Measurements from ENCODE around the gene PRR20G.
"Not testable (repeated sequence)": the region's sequence is repeated elsewhere in the genome, so short reads cannot be mapped to it uniquely, and the experiment has no call there.

Gene PRR20G

GRCh38 chr3:127299276-127299675 lies 11.4 kb upstream of the PRR20G start:
- DNase-seq (ENCODE audit: low read depth in 2 of 2): no peak

- no peak for DNase-seq (ENCODE audit: low read depth in 2 of 2)
Measured at GRCh38 chr3:127296959-127297358, 9.1 kb upstream of the PRR20G start.

GRCh38 chr3:127296166-127296565 lies 8.3 kb upstream of the PRR20G start:
- no peak for DNase-seq (ENCODE audit: low read depth in 2 of 2)

GRCh38 chr3:127293650-127294049 lies 5.8 kb upstream of the PRR20G start:
- DNase-seq (ENCODE audit: low read depth in 2 of 2): not testable (repeated sequence)

- DNase-seq (ENCODE audit: low read depth in 2 of 2): no peak
Measured at GRCh38 chr3:127291611-127292010, 3.8 kb upstream of the PRR20G start.

- no peak for DNase-seq (ENCODE audit: low read depth in 2 of 2)
Measured at GRCh38 chr3:127291114-127291513, 3.3 kb upstream of the PRR20G start.

GRCh38 chr3:127289706-127290575 lies 2.1 kb upstream of the PRR20G start:
- no peak for DNase-seq (ENCODE audit: low read depth in 2 of 2)

- DNase-seq (ENCODE audit: low read depth in 2 of 2): no peak
Measured at GRCh38 chr3:127288921-127289705, 1.3 kb upstream of the PRR20G start.

GRCh38 chr3:127288343-127288742 lies 497 bp upstream of the PRR20G start:
- no peak for DNase-seq (ENCODE audit: low read depth in 2 of 2)

GRCh38 chr3:127286571-127287140 lies 1.2 kb downstream of the PRR20G start:
- no peak for DNase-seq (ENCODE audit: low read depth in 2 of 2)

- no peak for DNase-seq (ENCODE audit: low read depth in 2 of 2)
Measured at GRCh38 chr3:127284258-127284657, 3.6 kb downstream of the PRR20G start.

GRCh38 chr3:127277561-127277960 lies 10.3 kb downstream of the PRR20G start:
- DNase-seq (ENCODE audit: low read depth in 2 of 2): no peak

GRCh38 chr3:127276995-127277394 lies 10.9 kb downstream of the PRR20G start:
- DNase-seq (ENCODE audit: low read depth in 2 of 2): no peak

GRCh38 chr3:127276396-127276795 lies 11.4 kb downstream of the PRR20G start:
- DNase-seq (ENCODE audit: low read depth in 2 of 2): no peak

- no peak for DNase-seq (ENCODE audit: low read depth in 2 of 2)
Measured at GRCh38 chr3:127275287-127275781, 12.5 kb downstream of the PRR20G start.

- DNase-seq (ENCODE audit: low read depth in 2 of 2): no peak
Measured at GRCh38 chr3:127274200-127274760, 13.6 kb downstream of the PRR20G start.

GRCh38 chr3:127273206-127273605 lies 14.6 kb downstream of the PRR20G start:
- no peak for DNase-seq (ENCODE audit: low read depth in 2 of 2)

- no peak for DNase-seq (ENCODE audit: low read depth in 2 of 2)
Measured at GRCh38 chr3:127266186-127266585, 21.7 kb downstream of the PRR20G start.

GRCh38 chr3:127265581-127265981 lies 22.3 kb downstream of the PRR20G start:
- no peak for DNase-seq (ENCODE audit: low read depth in 2 of 2)

- no peak for DNase-seq (ENCODE audit: low read depth in 2 of 2)
Measured at GRCh38 chr3:127264794-127265514, 22.9 kb downstream of the PRR20G start.

GRCh38 chr3:127264292-127264691 lies 23.6 kb downstream of the PRR20G start:
- no peak for DNase-seq (ENCODE audit: low read depth in 2 of 2)

Data from stimulated activated CD8-positive, alpha-beta memory T cell treated with anti-CD3 and anti-CD28 coated beads, Interleukin-15, amount 100 ng/mL, for 48 hours (primary cell).